Heart left ventricle (tissue), 16 donors: ENCODE measurements around the gene BBS10. TPM values are rescaled to one million over a fixed set of nuclear protein-coding genes. Genes with fewer than 3 reads are reported as not detected.

Experiments used
- ATAC-seq, 4 donors: fragments of 200-7000 bp; cut with Tn5 transposase; one replicate each; pipeline ENCODE4 v1.9.1; 2020 to 2022; ENCODE audit warnings: moderate library complexity in 4 of 4, mild to moderate bottlenecking in 3 of 4, moderate number of reproducible peaks in 1 of 4
- DNase-seq, 5 donors: peaks; one replicate each; pipeline ENCODE4 v3.0.0-alpha.2; 2020
- H3K27ac ChIP-seq, 12 donors: fragments of 200-600 bp; sonication (generic) in 4 of 12; one replicate each; pipeline versions ENCODE4 v1.5.0 to v1.8.0; 2016 to 2022; ENCODE audit warnings: mild to moderate bottlenecking in 2 of 12
- H3K27me3 ChIP-seq, 9 donors: fragments of 200-600 bp; sonication (generic) in 2 of 9; one replicate each; pipeline versions ENCODE4 v1.5.1 to v1.8.0; 2016 to 2022; ENCODE audit warnings: mild to moderate bottlenecking in 3 of 9
- H3K36me3 ChIP-seq, 9 donors: fragments of 200-600 bp; sonication (generic) in 2 of 9; one replicate each; pipeline versions ENCODE4 v1.5.0 to v1.8.0; 2018 to 2022; ENCODE audit warnings: mild to moderate bottlenecking in 2 of 9
- H3K4me1 ChIP-seq, 12 donors: fragments of 200-600 bp; sonication (generic) in 4 of 12; one replicate each; pipeline versions ENCODE4 v1.5.0 to v1.8.0; 2016 to 2022; ENCODE audit warnings: mild to moderate bottlenecking in 3 of 12
- H3K4me3 ChIP-seq, 12 donors: fragments of 200-600 bp; sonication (generic) in 4 of 12; one replicate each; pipeline versions ENCODE4 v1.5.0 to v1.8.0; 2017 to 2022; ENCODE audit warnings: mild to moderate bottlenecking in 9 of 12, moderate library complexity in 4 of 12
- H3K9me3 ChIP-seq, 12 donors: fragments of 200-600 bp; sonication (generic) in 4 of 12; one replicate each; pipeline versions ENCODE4 v1.5.0 to v1.8.0; 2016 to 2022; ENCODE audit warnings: mild to moderate bottlenecking in 1 of 12
- CTCF ChIP-seq, 12 donors: fragments of 200-600 bp; sonication (generic) in 4 of 12; IDR thresholded peaks; one replicate each; pipeline versions ENCODE4 v1.5.0 to v1.8.0; 2018 to 2022; ENCODE audit warnings: antibody characterized with exemption in 12 of 12, mild to moderate bottlenecking in 5 of 12
- POLR2A ChIP-seq, 2 donors: fragments of 450-650 bp; IDR thresholded peaks; one replicate each; pipeline ENCODE4 v1.6.1; 2017; ENCODE audit warnings: antibody characterized with exemption in 2 of 2, mild to moderate bottlenecking in 2 of 2, moderate library complexity in 2 of 2
- WGBS, 4 donors: extraction: QIAGEN DNeasy Blood & Tissue Kit in 2 of 4; methylation state at CpG; one replicate each; pipeline versions ENCODE4 v1.1.5 to v1.1.7; 2013 to 2018; 5-methylcytosine and 5-hydroxymethylcytosine counted together
- intact Hi-C, 10 donors: fragments of 100-400 bp; cut with DNase I; formaldehyde crosslinking; loops; one replicate each; pipeline versions ENCODE4 v1.11.1 to v1.14.2; 2022
- polyA plus RNA-seq, 2 donors: library from polyadenylated mRNA; stranded (reverse); fragments of 200-250 nt; gene quantifications; one replicate each; pipeline ENCODE4 v1.2.3, GENCODE V29; 2013
- total RNA-seq, 9 donors: library from RNA; depleted of rRNA in 2 of 9; stranded (reverse); fragments of >200 nt in 2 of 9; fragmentation: NEBNext Ultra II Directional in 3 of 9; extraction: Animal tissue kit (Norgen Biotek cat#: 25700) in 3 of 9; gene quantifications; one replicate each; pipeline versions ENCODE4 v1.1.0 to v1.2.4, GENCODE V29; 2016 to 2023
- donor health status: ischemic (EF 13 %, LVEDD 7.1; RV severe dilation, severe dysfunction).
- donor health status: healthy with polysubstance abuse.
- donor health status: DM: no; HTN: yes; CAD: no.
- donor health status: DM: no; HTN: no; CAD: no.
- donor health status: ischemic (EF 25% LVEDD 6.9; RV normal size, moderate dysfunction).
- donor health status: ischemic (EF 25% LVEDD 5.7; RV mildly dilated, moderate dysfunction).
- donor health status: healthy.
- donor health status: DM: yes; HTN: yes; CAD: no.
- donor health status: ischemic (EF 35%, LVEDD 5.7; RV mildly dilated, moderate dysfunction).
- donor health status: nonischemic (EF 11% LVEDD 7.7; RV severe dilation, severe dysfunction).
- donor health status: DM: yes; HTN: yes; CAD: no.
- donor health status: PGD.
- donor health status: ischemic (EF 29% LVEDD 5.4; RV normal size, mild dysfunction).
- donor health status: nonischemic (EF 23%, LVEDD 6.1; RV moderate dilation, normal function).

BBS10 gene
- total and polyA plus RNA-seq, 11 donors, result 4.5 to 13.4 (median 8.3) TPM

GRCh38 chr12:76312315-76312714 is 35.9 kb downstream of the BBS10 start:
- ATAC-seq (no peak), DNase-seq (no peak)
- Histone ChIP-seq H3K9me3 (no peaks in the 10 kb centered on the region), H3K27me3 (no peaks in the 10 kb centered on the region), H3K4me3 (no peak overlapping the region), H3K27ac (no peak overlapping the region), H3K36me3 (no peaks in the 10 kb centered on the region), H3K4me1 (no peaks in the 10 kb centered on the region)
- no peak for TF ChIP-seq CTCF (IDR thresholded peaks at IDR 0.05)
- no peak for TF ChIP-seq POLR2A (IDR thresholded peaks at IDR 0.05)
- 73 to 90% (median 84%) methylated on average over 7 of the region's 7 CpGs for WGBS, 4 donors
- intact Hi-C loops, result no loop called here

- no peak for TF ChIP-seq POLR2A (IDR thresholded peaks at IDR 0.05)
- no peak for TF ChIP-seq CTCF (IDR thresholded peaks at IDR 0.05)
- intact Hi-C loops, result no loop called here
- Histone ChIP-seq H3K4me3 (no peak overlapping the region), H3K36me3 (no peaks in the 10 kb centered on the region), H3K27me3 (no peaks in the 10 kb centered on the region), H3K9me3 (no peaks in the 10 kb centered on the region), H3K4me1 (no peaks in the 10 kb centered on the region), H3K27ac (no peak overlapping the region)
- DNase-seq (no peak), ATAC-seq (no peak)
- WGBS, 4 donors, result 87 to 95% (median 89%) methylated on average over 3 of the region's 3 CpGs
These were observed 36.4 kb downstream of the BBS10 start for GRCh38 chr12:76311796-76312195.

- ATAC-seq (no peak), DNase-seq (no peak)
- H3K27ac ChIP-seq, result no peak overlapping the region
- no peak overlapping the region for H3K4me3 ChIP-seq
- H3K4me1 ChIP-seq, result no peaks in the 10 kb centered on the region
- no peak for TF ChIP-seq CTCF (IDR thresholded peaks at IDR 0.05)
- TF ChIP-seq POLR2A (IDR thresholded peaks at IDR 0.05), result no peak
- no peaks in the 10 kb centered on the region for H3K9me3 ChIP-seq
- intact Hi-C loops, result no loop called here
- no peaks in the 10 kb centered on the region for H3K27me3 ChIP-seq
- no peaks in the 10 kb centered on the region for H3K36me3 ChIP-seq
These were observed 38.1 kb downstream of the BBS10 start for GRCh38 chr12:76310110-76310509.

- no peak for DNase-seq
- intact Hi-C loops, result no loop called here
- no peak overlapping the region for H3K4me3 ChIP-seq
- no peak overlapping the region for H3K27ac ChIP-seq
- H3K4me1 ChIP-seq, result no peaks in the 10 kb centered on the region
- no peaks in the 10 kb centered on the region for H3K27me3 ChIP-seq
- no peaks in the 10 kb centered on the region for H3K9me3 ChIP-seq
- no peaks in the 10 kb centered on the region for H3K36me3 ChIP-seq
- no peak for ATAC-seq
- TF ChIP-seq CTCF (IDR thresholded peaks at IDR 0.05), result no peak
- no peak for TF ChIP-seq POLR2A (IDR thresholded peaks at IDR 0.05)
- 36 to 62% (median 46%) methylated on average over 3 of the region's 3 CpGs for WGBS, 4 donors
These were observed 39.3 kb downstream of the BBS10 start for GRCh38 chr12:76308866-76309265.
